GM23338 (cell line): Measurements from ENCODE around the gene FAM124B. TPM values are rescaled to one million over a fixed set of nuclear protein-coding genes. Genes with fewer than 3 reads are reported as not detected.

Experiments used
- ATAC-seq: fragments of 200-7000 bp; cut with Tn5 transposase; 3 replicates; pipeline ENCODE4 v1.9.1; 2020
- DNase-seq: peaks from one replicate; pipeline ENCODE4 v3.0.0-alpha.2; 2015; ENCODE audit warnings: low spot score
- H2AFZ ChIP-seq: fragments of 200-600 bp; sonication (generic); 2 replicates; pipeline ENCODE4 v1.8.0; 2016; ENCODE audit warnings: antibody characterized with exemption, mild to moderate bottlenecking, moderate library complexity
- H3F3A ChIP-seq: fragments of 200-600 bp; sonication (generic); replicated peaks from 2 replicates; pipeline ENCODE4 v1.8.0; 2017; ENCODE audit warnings: antibody characterized with exemption, mixed run types, low read depth
- H3K27ac ChIP-seq: fragments of 200-600 bp; sonication (generic); 2 replicates; pipeline ENCODE4 v1.6.1; 2016; ENCODE audit warnings: low read depth
- H3K27me3 ChIP-seq: fragments of 200-600 bp; sonication (generic); 2 replicates; pipeline ENCODE4 v1.8.0; 2016; ENCODE audit warnings: mild to moderate bottlenecking, mixed run types, moderate library complexity; ENCODE audit not compliant: insufficient read depth
- H3K36me3 ChIP-seq: fragments of 200-600 bp; sonication (generic); 2 replicates; pipeline ENCODE4 v1.8.0; 2016; ENCODE audit warnings: mild to moderate bottlenecking; ENCODE audit not compliant: insufficient read depth
- H3K4me1 ChIP-seq: fragments of 200-600 bp; sonication (generic); 2 replicates; pipeline ENCODE4 v1.8.0; 2016; ENCODE audit warnings: mild to moderate bottlenecking, moderate library complexity; ENCODE audit not compliant: insufficient read depth
- H3K4me2 ChIP-seq: fragments of 200-600 bp; sonication (generic); 2 replicates; pipeline ENCODE4 v1.7.1; 2017; ENCODE audit warnings: mixed run types
- H3K4me3 ChIP-seq: fragments of 200-600 bp; sonication (generic); 2 replicates; pipeline ENCODE4 v1.6.1; 2016; ENCODE audit warnings: mixed run types
- H3K79me2 ChIP-seq: fragments of 200-600 bp; sonication (generic); replicated peaks from 2 replicates; pipeline ENCODE4 v1.8.0; 2017; ENCODE audit warnings: mild to moderate bottlenecking; ENCODE audit not compliant: insufficient read depth
- H3K9me2 ChIP-seq: fragments of 200-600 bp; sonication (generic); 2 replicates; pipeline ENCODE4 v1.8.0; 2017; ENCODE audit not compliant: insufficient read depth
- H4K20me1 ChIP-seq: fragments of 200-600 bp; sonication (generic); replicated peaks from 2 replicates; pipeline ENCODE4 v1.8.0; 2017; ENCODE audit warnings: mild to moderate bottlenecking; ENCODE audit not compliant: insufficient read depth
- H3K27ac Mint-ChIP-seq: 2 replicates; pipeline ENCODE4 v1.8.0; 2020; ENCODE audit warnings: inconsistent platforms, mild to moderate bottlenecking, moderate library complexity, mixed read lengths
- H3K27me3 Mint-ChIP-seq: 3 replicates; pipeline ENCODE4 v1.8.0; 2022; ENCODE audit warnings: low read depth, mild to moderate bottlenecking, moderate library complexity, mixed read lengths, inconsistent platforms; ENCODE audit not compliant: insufficient read depth, poor library complexity
- H3K36me3 Mint-ChIP-seq: 3 replicates; pipeline ENCODE4 v1.8.0; 2021; ENCODE audit warnings: low read depth, mild to moderate bottlenecking, inconsistent platforms, moderate library complexity, mixed read lengths
- H3K4me1 Mint-ChIP-seq: 3 replicates; pipeline ENCODE4 v1.8.0; 2020; ENCODE audit warnings: mild to moderate bottlenecking, inconsistent platforms, mixed read lengths
- H3K4me3 Mint-ChIP-seq: 3 replicates; pipeline ENCODE4 v1.8.0; 2021; ENCODE audit warnings: moderate library complexity, mild to moderate bottlenecking, inconsistent platforms, mixed read lengths
- H3K9me3 Mint-ChIP-seq: 3 replicates; pipeline ENCODE4 v1.8.0; 2020; ENCODE audit warnings: moderate library complexity, mild to moderate bottlenecking, inconsistent platforms, mixed read lengths
- CREB1 ChIP-seq: fragments of 250-450 bp; sonication (Bioruptor Pico); IDR thresholded peaks from 2 replicates; pipeline ENCODE4 v1.5.0; 2020; ENCODE audit warnings: low read depth, mild to moderate bottlenecking, moderate library complexity
- CTCF ChIP-seq, 2 experiments: fragments of 200-600 bp in 1 of 2; sonication (generic) in 1 of 2; conservative IDR thresholded peaks; 2 replicates each; pipeline versions ENCODE4 v1.5.1 to v1.6.1; 2016 to 2017; ENCODE audit warnings: antibody characterized with exemption in 2 of 2, low read depth in 2 of 2, mild to moderate bottlenecking in 2 of 2, moderate library complexity in 1 of 2
- ETS1 ChIP-seq: IDR thresholded peaks from 2 replicates; pipeline ENCODE4 v1.6.1; 2016; ENCODE audit warnings: antibody characterized with exemption
- EZH2 ChIP-seq: fragments of 200-600 bp; sonication (generic); IDR thresholded peaks from one replicate; pipeline ENCODE4 v1.8.0; 2017; ENCODE audit warnings: antibody characterized with exemption, mild to moderate bottlenecking, low read depth; ENCODE audit not compliant: unreplicated experiment
- EZH2phosphoT487 ChIP-seq: fragments of 200-600 bp; sonication (generic); IDR thresholded peaks from one replicate; pipeline ENCODE4 v1.8.1; 2018; ENCODE audit warnings: antibody characterized with exemption; ENCODE audit not compliant: unreplicated experiment
- JUNB ChIP-seq: IDR thresholded peaks from one replicate; pipeline ENCODE4 v1.6.1; 2016; ENCODE audit warnings: antibody characterized with exemption; ENCODE audit not compliant: unreplicated experiment
- NANOG ChIP-seq: IDR thresholded peaks from 2 replicates; pipeline ENCODE4 v1.6.1; 2016; ENCODE audit warnings: antibody characterized with exemption, borderline replicate concordance
- POLR2AphosphoS5 ChIP-seq: IDR thresholded peaks from 2 replicates; pipeline ENCODE4 v1.6.1; 2016; ENCODE audit warnings: antibody characterized with exemption, low read depth
- REST ChIP-seq: IDR thresholded peaks from one replicate; pipeline ENCODE4 v1.6.1; 2018; ENCODE audit warnings: antibody characterized with exemption; ENCODE audit not compliant: unreplicated experiment
- STAT1 ChIP-seq: IDR thresholded peaks from one replicate; pipeline ENCODE4 v1.6.1; 2016; ENCODE audit warnings: antibody characterized with exemption; ENCODE audit not compliant: unreplicated experiment
- ZNF114 ChIP-seq: fragments of 250-450 bp; sonication (Bioruptor Pico); IDR thresholded peaks from 2 replicates; pipeline ENCODE4 v1.5.0; 2020; ENCODE audit warnings: mild to moderate bottlenecking, moderate library complexity
- ZNF331 ChIP-seq: fragments of 250-450 bp; sonication (Bioruptor Pico); IDR thresholded peaks from 2 replicates; pipeline ENCODE4 v1.5.0; 2020; ENCODE audit warnings: low read depth, mild to moderate bottlenecking, moderate library complexity
- ZNF462 ChIP-seq: fragments of 250-450 bp; sonication (Bioruptor Pico); IDR thresholded peaks from 2 replicates; pipeline ENCODE4 v1.5.0; 2020; ENCODE audit warnings: mild to moderate bottlenecking, moderate library complexity
- long read RNA-seq: library from polyadenylated mRNA; unstranded; transcript quantifications from one replicate; pipeline ENCODE4 v2.0.0, GENCODE V29; 2020; ENCODE audit not compliant: unreplicated experiment
- polyA plus RNA-seq: library from polyadenylated mRNA; unstranded; fragments of >200 nt; fragmentation: Nextera tagmentation; extraction: Ambion mirVana; gene quantifications from 2 replicates; pipeline ENCODE4 v1.2.1, GENCODE V29; 2016
- total RNA-seq: library from RNA; depleted of rRNA; stranded (reverse); fragments of >200 nt; shearing (Covaris generic); gene quantifications from 2 replicates; pipeline ENCODE4 v1.2.3, GENCODE V29; 2014; rRNA removed

Gene FAM124B
- total RNA-seq (6.8 and 6.9 TPM in 2 replicates), polyA plus RNA-seq (2.9 and 3.0 TPM in 2 replicates)
- long read RNA-seq, partial matches to known transcripts = 0 of 6 reads
- long read RNA-seq, other reads (novel, unspliced or antisense) = 6 of 6 reads

- H3K27me3 ChIP-seq = no peaks in the 10 kb centered on the region
- no peak within 1 kb of the TSS for H2AFZ ChIP-seq
- ATAC-seq = no peak; the same call in 2 of the 3 replicates
- H3K9me2 ChIP-seq = no peaks in the 10 kb centered on the region
- no peaks in the 10 kb centered on the region for H3F3A ChIP-seq
- H3K36me3 ChIP-seq = no peaks in the 10 kb centered on the region; the same call in 1 of the 2 replicates
- H3K4me3 ChIP-seq = no peak within 1 kb of the TSS
- H3K4me3 Mint-ChIP-seq = no peak within 1 kb of the TSS
- TF ChIP-seq ZNF114 (CRISPR knock-in tag) (no peak), REST (no peak), POLR2AphosphoS5 (no peak), CTCF (conservative IDR thresholded peaks at IDR 0.05; ENCODE audit: low read depth in 2 of 2) (no peak), CREB1 (CRISPR knock-in tag) (no peak), EZH2phosphoT487 (no peak), ZNF331 (no peak), NANOG (no peak), EZH2 (no peak), ZNF462 (CRISPR knock-in tag) (no peak), ETS1 (no peak), STAT1 (no peak), JUNB (no peak)
- peaks cover 12% of the 10 kb centered on the region for H3K36me3 Mint-ChIP-seq
- H3K27ac ChIP-seq = 0 out of 2 replicates have a peak within 1 kb of the TSS, but pooled peaks have one; percentile 39
- H3K27ac Mint-ChIP-seq = peak within 1 kb of the TSS; percentile 43; the same call in 1 of the 2 replicates
- H3K4me2 ChIP-seq = no peak within 1 kb of the TSS
- DNase-seq = peak; percentile 4
- H4K20me1 ChIP-seq = no peaks in the 10 kb centered on the region
- H3K9me3 Mint-ChIP-seq = peaks cover 13% of the 10 kb centered on the region; the same call in 2 of the 3 replicates
- H3K4me1 ChIP-seq = peaks cover 7% of the 10 kb centered on the region
- peaks cover 6% of the 10 kb centered on the region; the same call in 2 of the 3 replicates for H3K4me1 Mint-ChIP-seq
- no peaks in the 10 kb centered on the region for H3K27me3 Mint-ChIP-seq
- no peaks in the 10 kb centered on the region for H3K79me2 ChIP-seq
These were observed at the start of gene FAM124B for GRCh38 chr2:224401641-224402342. TSS of gene FAM124B (minus strand) at chr2:224402107. CDS start at chr2:224401768, 339 bp downstream.
